H9 (cell line): ENCODE measurements around the gene TRMU. TPM values are rescaled to one million over a fixed set of nuclear protein-coding genes. Genes with fewer than 3 reads are reported as not detected.

Source experiments
- DNase-seq: peaks from one replicate; pipeline ENCODE4 v3.0.0-alpha.2; 2017
- H2AFZ ChIP-seq: one replicate; pipeline ENCODE4 v1.6.1; 2013; ENCODE audit warnings: mild to moderate bottlenecking, low read length, control low read depth, moderate library complexity
- H2AK5ac ChIP-seq: 2 replicates; pipeline ENCODE4 v1.6.1; 2013; ENCODE audit warnings: low read length, control low read depth, mixed read lengths; ENCODE audit not compliant: insufficient read length
- H2BK120ac ChIP-seq: one replicate; pipeline ENCODE4 v1.6.1; 2013; ENCODE audit warnings: low read depth, mild to moderate bottlenecking, low read length, control low read depth, inconsistent platforms; ENCODE audit not compliant: poor library complexity, severe bottlenecking
- H2BK12ac ChIP-seq: 2 replicates; pipeline ENCODE4 v1.6.1; 2013; ENCODE audit warnings: low read length, control low read depth, mixed read lengths, low read depth; ENCODE audit not compliant: insufficient read length
- H2BK15ac ChIP-seq: 2 replicates; pipeline ENCODE4 v1.6.1; 2013; ENCODE audit warnings: low read depth, low read length, control low read depth
- H2BK20ac ChIP-seq: one replicate; pipeline ENCODE4 v1.6.1; 2013; ENCODE audit warnings: low read depth, mild to moderate bottlenecking, low read length, control low read depth, inconsistent platforms; ENCODE audit not compliant: poor library complexity, severe bottlenecking
- H2BK5ac ChIP-seq: 2 replicates; pipeline ENCODE4 v1.6.1; 2013; ENCODE audit warnings: low read length, control low read depth, mixed read lengths; ENCODE audit not compliant: insufficient read length
- H3K14ac ChIP-seq: 2 replicates; pipeline ENCODE4 v1.6.1; 2013; ENCODE audit warnings: low read length, control low read depth; ENCODE audit not compliant: insufficient read depth
- H3K18ac ChIP-seq: 2 replicates; pipeline ENCODE4 v1.6.1; 2013; ENCODE audit warnings: low read depth, mild to moderate bottlenecking, mixed read lengths, low read length, control low read depth; ENCODE audit not compliant: insufficient read length
- H3K23ac ChIP-seq: 2 replicates; pipeline ENCODE4 v1.6.1; 2013; ENCODE audit warnings: low read length, control low read depth, mixed read lengths, low read depth; ENCODE audit not compliant: insufficient read length
- H3K23me2 ChIP-seq: 2 replicates; pipeline ENCODE4 v1.6.1; 2013; ENCODE audit warnings: low read depth, mild to moderate bottlenecking, mixed read lengths, low read length, control low read depth; ENCODE audit not compliant: insufficient read length, poor library complexity, severe bottlenecking
- H3K27ac ChIP-seq: 2 replicates; pipeline ENCODE4 v1.5.1; 2013; ENCODE audit warnings: low read length, control low read depth, mixed read lengths, low read depth; ENCODE audit not compliant: insufficient read length
- H3K27me3 ChIP-seq: 2 replicates; pipeline ENCODE4 v1.6.1; 2013; ENCODE audit warnings: low read length, control low read depth, inconsistent platforms; ENCODE audit not compliant: insufficient read depth
- H3K4ac ChIP-seq: 2 replicates; pipeline ENCODE4 v1.6.1; 2013; ENCODE audit warnings: low read depth, mild to moderate bottlenecking, control low read depth, inconsistent platforms, low read length, moderate library complexity
- H3K4me1 ChIP-seq: 2 replicates; pipeline ENCODE4 v1.6.1; 2013; ENCODE audit warnings: low read length, control low read depth, inconsistent platforms; ENCODE audit not compliant: insufficient read depth
- H3K4me2 ChIP-seq: 2 replicates; pipeline ENCODE4 v1.6.1; 2013; ENCODE audit warnings: low read length, control low read depth, mixed read lengths; ENCODE audit not compliant: insufficient read length, insufficient read depth
- H3K56ac ChIP-seq: 2 replicates; pipeline ENCODE4 v1.6.1; 2013; ENCODE audit warnings: low read depth, mild to moderate bottlenecking, mixed read lengths, low read length, control low read depth; ENCODE audit not compliant: insufficient read length
- H3K79me1 ChIP-seq: 2 replicates; pipeline ENCODE4 v1.6.1; 2013; ENCODE audit warnings: low read depth, mild to moderate bottlenecking, moderate library complexity, low read length, control low read depth, inconsistent platforms; ENCODE audit not compliant: insufficient read depth, poor library complexity, severe bottlenecking
- H3K79me2 ChIP-seq: 2 replicates; pipeline ENCODE4 v1.6.1; 2013; ENCODE audit warnings: low read length, control low read depth, inconsistent platforms; ENCODE audit not compliant: insufficient read depth
- H3K9ac ChIP-seq: 2 replicates; pipeline ENCODE4 v1.6.1; 2013; ENCODE audit warnings: low read length, control low read depth, mixed read lengths; ENCODE audit not compliant: insufficient read length; ENCODE audit errors: extremely low read depth
- H3K9me3 ChIP-seq: one replicate; pipeline ENCODE4 v1.6.1; 2013; ENCODE audit warnings: low read depth, low read length, inconsistent platforms; ENCODE audit not compliant: control insufficient read depth
- H3T11ph ChIP-seq: one replicate; pipeline ENCODE4 v1.6.1; 2013; ENCODE audit warnings: mild to moderate bottlenecking, low read length, control low read depth, inconsistent platforms
- H4K20me1 ChIP-seq: one replicate; pipeline ENCODE4 v1.6.1; 2013; ENCODE audit not compliant: control insufficient read depth, insufficient read length, insufficient read depth
- H4K5ac ChIP-seq: 2 replicates; pipeline ENCODE4 v1.6.1; 2013; ENCODE audit warnings: low read depth, mild to moderate bottlenecking, mixed read lengths, low read length, control low read depth; ENCODE audit not compliant: insufficient read length
- H4K8ac ChIP-seq: replicated peaks from 2 replicates; pipeline ENCODE4 v1.6.1; 2013; ENCODE audit warnings: low read length, control low read depth, mixed read lengths, low read depth; ENCODE audit not compliant: insufficient read length
- H4K91ac ChIP-seq: 2 replicates; pipeline ENCODE4 v1.6.1; 2013; ENCODE audit warnings: low read depth, mild to moderate bottlenecking, moderate library complexity, mixed read lengths, low read length, control low read depth; ENCODE audit not compliant: insufficient read length
- H3K27ac Mint-ChIP-seq, 3 experiments: 2 replicates in 2 of 3; 3 replicates in 1 of 3; pipeline ENCODE4 v1.8.0; 2020 to 2021; ENCODE audit warnings: mixed read lengths in 3 of 3, mild to moderate bottlenecking in 1 of 3, moderate library complexity in 1 of 3
- H3K27me3 Mint-ChIP-seq: 2 replicates; pipeline ENCODE4 v1.8.0; 2021; ENCODE audit warnings: low read depth, mild to moderate bottlenecking, moderate library complexity, mixed read lengths
- H3K36me3 Mint-ChIP-seq, 3 experiments: 2 replicates in 2 of 3; 3 replicates in 1 of 3; pipeline ENCODE4 v1.8.0; 2020 to 2021; ENCODE audit warnings: low read depth in 3 of 3, mixed read lengths in 3 of 3; ENCODE audit not compliant: insufficient read depth in 1 of 3
- H3K4me1 Mint-ChIP-seq, 2 experiments: 2 replicates each; pipeline ENCODE4 v1.8.0; 2020; ENCODE audit warnings: mixed read lengths in 2 of 2
- H3K4me3 Mint-ChIP-seq, 2 experiments: 2 replicates in 1 of 2; 3 replicates in 1 of 2; pipeline ENCODE4 v1.8.0; 2020 to 2021; ENCODE audit warnings: mild to moderate bottlenecking in 2 of 2, mixed read lengths in 2 of 2, moderate library complexity in 1 of 2
- H3K9me3 Mint-ChIP-seq, 2 experiments: 2 replicates in 1 of 2; 3 replicates in 1 of 2; pipeline ENCODE4 v1.8.0; 2020; ENCODE audit warnings: mild to moderate bottlenecking in 2 of 2, mixed read lengths in 2 of 2, moderate library complexity in 1 of 2
- CTCF ChIP-seq: fragments of 200-600 bp; sonication (generic); conservative IDR thresholded peaks from 3 replicates; pipeline ENCODE4 v1.8.0; 2021; ENCODE audit warnings: antibody characterized with exemption, mild to moderate bottlenecking
- WGBS: extraction: QIAGEN DNeasy Blood & Tissue Kit; methylation state at CpG from one replicate; pipeline ENCODE4 v1.1.7; 2013; ENCODE audit warnings: missing lambda C conversion rate, low lambda C conversion rate, mixed read lengths; ENCODE audit not compliant: insufficient read length; ENCODE audit errors: extremely low coverage; 5-methylcytosine and 5-hydroxymethylcytosine counted together
- total RNA-seq: library from RNA; stranded (reverse); gene quantifications from 2 replicates; pipeline ENCODE4 v1.2.1, GENCODE V29; 2021

Gene TRMU
- total RNA-seq, 1 experiment from 2014 or later: 86.3 TPM

- no peak overlapping the region for H3T11ph ChIP-seq
- no peak overlapping the region for H3K23ac ChIP-seq
- no peaks in the 10 kb centered on the region for H3K27me3 Mint-ChIP-seq
- no peak overlapping the region for H2AFZ ChIP-seq
- peaks cover 42 to 47% of the 10 kb centered on the region in 2 experiments for H3K4me1 Mint-ChIP-seq
- peaks cover 14 to 42% (median 28%) of the 10 kb centered on the region in 3 experiments for H3K36me3 Mint-ChIP-seq
- H3K4me3 Mint-ChIP-seq: peak overlapping the region; percentile 7 to 53; a peak in 1 of 5 replicates
- no peak overlapping the region for H2BK5ac ChIP-seq
- H2BK12ac ChIP-seq: no peak overlapping the region
- H2BK120ac ChIP-seq: no peak overlapping the region
- H3K79me1 ChIP-seq: no peaks in the 10 kb centered on the region
- no peak overlapping the region for H3K18ac ChIP-seq
- no peak overlapping the region for H3K27ac ChIP-seq
- no peak overlapping the region for H2BK15ac ChIP-seq
- no peak overlapping the region for H3K4ac ChIP-seq
- H3K4me2 ChIP-seq: no peak overlapping the region
- H3K9me3 ChIP-seq: no peaks in the 10 kb centered on the region
- no peak overlapping the region for H3K14ac ChIP-seq
- H4K8ac ChIP-seq: no peak overlapping the region
- H4K91ac ChIP-seq: no peak overlapping the region
- H3K23me2 ChIP-seq: peaks cover 4% of the 10 kb centered on the region
- H3K9ac ChIP-seq: no peak overlapping the region
- no peaks in the 10 kb centered on the region for H3K79me2 ChIP-seq
- peaks cover 6% of the 10 kb centered on the region; the same call in 1 of the 2 replicates for H3K4me1 ChIP-seq
- TF ChIP-seq CTCF: no peak
- no CpG with 5 or more reads among the region's 29 CpGs for WGBS
- no peak overlapping the region for H2AK5ac ChIP-seq
- no peaks in the 10 kb centered on the region for H3K27me3 ChIP-seq
- H2BK20ac ChIP-seq: no peak overlapping the region
- H3K56ac ChIP-seq: no peak overlapping the region
- peaks cover 2% of the 10 kb centered on the region for H4K20me1 ChIP-seq
- no peak for DNase-seq
- H3K27ac Mint-ChIP-seq: peak overlapping the region in 2 of 3 experiments; percentile 81 to 83; a peak in 5 of 7 replicates
- no peak overlapping the region for H4K5ac ChIP-seq
- H3K9me3 Mint-ChIP-seq: peaks cover 5 to 7% of the 10 kb centered on the region in 2 experiments; a peak in 2 of 5 replicates
Measured at GRCh38 chr22:46379066-46379930, 43.8 kb downstream of the TRMU start.
